OCI-LY1 (cell line): Measurements from ENCODE around the gene AMPD3.

Experiments
- H2AFZ ChIP-seq: fragments of 200-600 bp; sonication (generic), shearing (Covaris generic); 2 replicates; pipeline ENCODE4 v1.6.0; 2014; ENCODE audit warnings: antibody characterized with exemption, mild to moderate bottlenecking, low read length
- H3F3A ChIP-seq: fragments of 200-600 bp; sonication (generic), shearing (Covaris generic); 2 replicates; pipeline ENCODE4 v1.6.0; 2014; ENCODE audit warnings: mild to moderate bottlenecking, antibody characterized with exemption, low read length, moderate library complexity; ENCODE audit not compliant: insufficient read depth
- H3K27ac ChIP-seq: fragments of 200-600 bp; sonication (generic); 2 replicates; pipeline ENCODE4 v1.5.1; 2014; ENCODE audit warnings: low read length, mixed run types, mild to moderate bottlenecking, low read depth; ENCODE audit not compliant: poor library complexity, severe bottlenecking
- H3K27me3 ChIP-seq: fragments of 200-600 bp; sonication (generic); 2 replicates; pipeline ENCODE4 v1.6.0; 2014; ENCODE audit warnings: antibody characterized with exemption, mild to moderate bottlenecking, low read length, moderate library complexity; ENCODE audit not compliant: insufficient read depth
- H3K36me3 ChIP-seq: fragments of 200-600 bp; sonication (generic); 2 replicates; pipeline ENCODE4 v1.6.1; 2014; ENCODE audit warnings: mild to moderate bottlenecking, antibody characterized with exemption, low read length, moderate library complexity, mixed read lengths; ENCODE audit not compliant: insufficient read depth
- H3K4me1 ChIP-seq: fragments of 200-600 bp; sonication (generic); 2 replicates; pipeline ENCODE4 v1.5.1; 2014; ENCODE audit warnings: mild to moderate bottlenecking, low read length, moderate library complexity; ENCODE audit not compliant: insufficient read depth, severe bottlenecking
- H3K4me2 ChIP-seq: fragments of 200-600 bp; sonication (generic), shearing (Covaris generic); 2 replicates; pipeline ENCODE4 v1.6.1; 2014; ENCODE audit warnings: low read length
- H3K4me3 ChIP-seq: fragments of 200-600 bp; sonication (generic); 2 replicates; pipeline ENCODE4 v1.5.1; 2014; ENCODE audit warnings: low read length, low read depth, mild to moderate bottlenecking, mixed read lengths; ENCODE audit not compliant: poor library complexity, severe bottlenecking
- H3K79me2 ChIP-seq: fragments of 200-600 bp; shearing (Covaris generic); 2 replicates; pipeline ENCODE4 v1.6.1; 2016; ENCODE audit warnings: mixed run types, low read length, mixed read lengths; ENCODE audit not compliant: insufficient read depth
- H3K9ac ChIP-seq: fragments of 200-600 bp; sonication (generic), shearing (Covaris generic); 2 replicates; pipeline ENCODE4 v1.6.1; 2014; ENCODE audit warnings: mild to moderate bottlenecking, low read length, mixed read lengths
- H3K9me2 ChIP-seq: fragments of 200-600 bp; sonication (generic), shearing (Covaris generic); 2 replicates; pipeline ENCODE4 v1.6.1; 2014; ENCODE audit warnings: low read depth, mild to moderate bottlenecking, low read length, mixed read lengths
- H3K9me3 ChIP-seq: fragments of 200-600 bp; shearing (Covaris generic); 2 replicates; pipeline ENCODE4 v1.6.1; 2014; ENCODE audit warnings: low read length, mixed read lengths
- H4K20me1 ChIP-seq: fragments of 200-600 bp; sonication (generic), shearing (Covaris generic); 2 replicates; pipeline ENCODE4 v1.6.0; 2016; ENCODE audit warnings: mild to moderate bottlenecking, low read length; ENCODE audit not compliant: insufficient read depth
- EZH2 ChIP-seq: fragments of 200-600 bp; sonication (generic), shearing (Covaris generic); IDR thresholded peaks from 2 replicates; pipeline ENCODE4 v1.8.0; 2017; ENCODE audit warnings: borderline replicate concordance, mixed run types, mild to moderate bottlenecking, antibody characterized with exemption, low read length, moderate library complexity, mixed read lengths
- TF ChIP-seq, protein P1 (sequence below): fragments of 200-600 bp; sonication (generic), shearing (Covaris generic); IDR thresholded peaks from 2 replicates; pipeline ENCODE4 v1.5.1; 2017; ENCODE audit warnings: mild to moderate bottlenecking, antibody characterized with exemption, low read length, moderate library complexity, mixed read lengths

Gene AMPD3

DNA sequence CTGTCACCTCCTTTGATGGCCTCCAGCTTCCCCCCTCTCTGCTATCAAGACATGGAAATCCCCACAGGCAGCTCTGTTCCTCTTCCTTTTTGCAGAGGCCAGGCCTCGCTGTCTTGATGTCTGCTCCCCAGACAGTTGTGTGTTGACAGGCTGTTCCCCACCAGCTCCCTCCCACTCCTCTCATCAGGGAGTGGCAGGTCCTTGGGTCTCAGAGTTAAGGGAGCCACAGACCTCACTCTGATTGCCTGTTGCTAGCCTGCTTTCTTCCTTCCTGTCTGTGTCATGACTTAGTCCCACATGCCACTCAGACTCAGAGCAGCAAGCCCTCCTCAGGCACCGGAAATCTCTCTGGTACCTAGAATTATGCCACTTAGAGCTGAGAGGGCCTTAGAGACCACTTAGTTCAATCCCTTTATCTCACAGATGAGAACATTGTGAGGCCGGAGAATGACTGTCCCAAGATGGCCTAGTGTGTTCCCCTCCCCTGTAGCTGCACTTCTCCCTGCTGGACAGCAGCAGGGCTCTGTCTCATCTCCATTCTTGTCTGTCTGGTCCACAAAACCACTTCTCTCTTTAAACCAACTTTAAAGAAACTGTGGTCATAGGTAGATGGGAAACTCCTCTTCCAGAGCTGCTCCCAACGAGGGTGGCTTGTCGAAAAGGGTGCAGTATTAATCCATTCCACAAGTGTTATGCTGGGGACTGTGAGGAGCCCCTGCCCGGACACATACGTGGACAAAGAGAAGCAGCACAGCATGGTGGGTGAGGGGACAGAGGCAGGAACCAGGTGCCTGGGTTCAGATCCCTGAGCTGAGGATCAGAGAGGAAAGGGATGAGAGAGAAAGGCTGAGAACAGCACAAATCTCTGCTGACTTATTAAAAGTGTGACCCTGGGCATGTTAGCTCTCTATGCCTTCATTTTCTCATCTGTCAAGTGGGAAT, 4.2 kb downstream of the AMPD3 start:
- peak overlapping the region; percentile 92 for H3K27ac ChIP-seq
- no peaks in the 10 kb centered on the region for H3K9me3 ChIP-seq
- H3K4me1 ChIP-seq = peaks cover 63% of the 10 kb centered on the region
- peaks cover 14% of the 10 kb centered on the region; the same call in 1 of the 2 replicates for H3K79me2 ChIP-seq
- H3F3A ChIP-seq = no peaks in the 10 kb centered on the region
- H3K9me2 ChIP-seq = no peaks in the 10 kb centered on the region
- no peaks in the 10 kb centered on the region for H3K27me3 ChIP-seq
- peaks cover 35% of the 10 kb centered on the region for H3K36me3 ChIP-seq
- no peak overlapping the region for H2AFZ ChIP-seq
- no peaks in the 10 kb centered on the region for H4K20me1 ChIP-seq
- H3K4me2 ChIP-seq = peak overlapping the region; percentile 75
- peak overlapping the region; percentile 61 for H3K4me3 ChIP-seq
- TF ChIP-seq EZH2 = no peak
- TF ChIP-seq, protein P1, sequence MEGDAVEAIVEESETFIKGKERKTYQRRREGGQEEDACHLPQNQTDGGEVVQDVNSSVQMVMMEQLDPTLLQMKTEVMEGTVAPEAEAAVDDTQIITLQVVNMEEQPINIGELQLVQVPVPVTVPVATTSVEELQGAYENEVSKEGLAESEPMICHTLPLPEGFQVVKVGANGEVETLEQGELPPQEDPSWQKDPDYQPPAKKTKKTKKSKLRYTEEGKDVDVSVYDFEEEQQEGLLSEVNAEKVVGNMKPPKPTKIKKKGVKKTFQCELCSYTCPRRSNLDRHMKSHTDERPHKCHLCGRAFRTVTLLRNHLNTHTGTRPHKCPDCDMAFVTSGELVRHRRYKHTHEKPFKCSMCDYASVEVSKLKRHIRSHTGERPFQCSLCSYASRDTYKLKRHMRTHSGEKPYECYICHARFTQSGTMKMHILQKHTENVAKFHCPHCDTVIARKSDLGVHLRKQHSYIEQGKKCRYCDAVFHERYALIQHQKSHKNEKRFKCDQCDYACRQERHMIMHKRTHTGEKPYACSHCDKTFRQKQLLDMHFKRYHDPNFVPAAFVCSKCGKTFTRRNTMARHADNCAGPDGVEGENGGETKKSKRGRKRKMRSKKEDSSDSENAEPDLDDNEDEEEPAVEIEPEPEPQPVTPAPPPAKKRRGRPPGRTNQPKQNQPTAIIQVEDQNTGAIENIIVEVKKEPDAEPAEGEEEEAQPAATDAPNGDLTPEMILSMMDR = no peak
- H3K9ac ChIP-seq = peak overlapping the region; percentile 64; the same call in 1 of the 2 replicates

- Histone ChIP-seq H3K27me3 (no peaks in the 10 kb centered on the region), H3K27ac (peak overlapping the region; percentile 8), H4K20me1 (no peaks in the 10 kb centered on the region), H3K4me2 (no peak overlapping the region), H3K79me2 (peaks cover 14% of the 10 kb centered on the region; the same call in 1 of the 2 replicates), H3K36me3 (peaks cover 49% of the 10 kb centered on the region), H3K4me1 (peaks cover 48% of the 10 kb centered on the region), H2AFZ (no peak overlapping the region), H3K9ac (no peak overlapping the region), H3K9me3 (0 out of 2 replicates have a peak, but pooled peaks cover 2% of the 10 kb centered on the region), H3K9me2 (no peaks in the 10 kb centered on the region), H3F3A (no peaks in the 10 kb centered on the region), H3K4me3 (no peak overlapping the region)
- no peak for TF ChIP-seq EZH2
- TF ChIP-seq, protein P1 = no peak
Observed at GRCh38 chr11:10460611-10461275, 5.7 kb downstream of the AMPD3 start.

- no peak for TF ChIP-seq EZH2
- TF ChIP-seq, protein P1 = no peak
- H3K9me3 ChIP-seq = 0 out of 2 replicates have a peak, but pooled peaks cover 2% of the 10 kb centered on the region
- H3K27me3 ChIP-seq = no peaks in the 10 kb centered on the region
- no peak overlapping the region for H2AFZ ChIP-seq
- no peak overlapping the region for H3K27ac ChIP-seq
- H3K4me3 ChIP-seq = no peak overlapping the region
- H4K20me1 ChIP-seq = no peaks in the 10 kb centered on the region
- H3K4me2 ChIP-seq = no peak overlapping the region
- H3F3A ChIP-seq = no peaks in the 10 kb centered on the region
- H3K4me1 ChIP-seq = peaks cover 42% of the 10 kb centered on the region
- H3K9ac ChIP-seq = no peak overlapping the region
- no peaks in the 10 kb centered on the region for H3K9me2 ChIP-seq
- peaks cover 14% of the 10 kb centered on the region; the same call in 1 of the 2 replicates for H3K79me2 ChIP-seq
- peaks cover 55% of the 10 kb centered on the region for H3K36me3 ChIP-seq
Observed at GRCh38 chr11:10461276-10461790, 6.3 kb downstream of the AMPD3 start.
